GM12891 (cell line): ENCODE measurements around the gene SH3TC2.

Experiments
- POLR2A ChIP-seq: IDR thresholded peaks from 2 replicates; pipeline ENCODE4 v1.6.1; 2011; ENCODE audit warnings: low read depth, low read length, control low read depth
- POLR2AphosphoS5 ChIP-seq: IDR thresholded peaks from 2 replicates; pipeline ENCODE4 v1.6.1; 2011; ENCODE audit warnings: low read depth, low read length, control low read depth
- POU2F2 ChIP-seq: IDR thresholded peaks from 2 replicates; pipeline ENCODE4 v1.6.1; 2011; ENCODE audit warnings: low read depth, mild to moderate bottlenecking, control low read depth, low read length, moderate library complexity
- TAF1 ChIP-seq: IDR thresholded peaks from 2 replicates; pipeline ENCODE4 v1.6.1; 2011; ENCODE audit warnings: low read depth, low read length, control low read depth

- TF ChIP-seq POLR2AphosphoS5: no peak
- no peak for TF ChIP-seq POLR2A
- no peak for TF ChIP-seq POU2F2
- no peak for TF ChIP-seq TAF1
These were observed 43.9 kb downstream of the SH3TC2 start for GRCh38 chr5:149018909-149019443.
